Measurements from ENCODE around the gene PALMD.

The PALMD gene

DNA sequence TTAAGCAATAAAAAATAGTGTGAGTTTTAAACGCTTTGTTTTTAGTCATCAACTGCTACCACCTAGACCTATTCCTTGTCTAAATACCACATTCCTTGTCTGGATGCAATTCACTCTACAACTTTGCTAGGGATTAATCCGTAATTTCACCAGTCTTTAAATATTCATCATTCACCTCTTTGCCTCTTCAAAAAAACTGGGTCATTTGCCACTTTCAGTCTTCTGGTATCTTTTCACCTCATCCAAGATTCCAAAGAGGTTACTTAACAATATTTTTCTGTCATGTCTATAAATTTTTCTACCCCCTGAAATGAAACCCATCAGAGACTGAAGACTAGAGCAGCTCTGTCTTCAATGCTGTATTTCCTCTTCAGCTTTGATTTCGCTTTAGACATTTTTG, 9.5 kb downstream of the PALMD start:
- Histone ChIP-seq H3K36me3 (replicated peaks; ENCODE audit: insufficient read depth, low read length) (no peaks in the 10 kb centered on the region), H4K20me1 (ENCODE audit: insufficient read depth, low read length) (no peaks in the 10 kb centered on the region), H3K9ac (ENCODE audit: low read length) (no peak overlapping the region), H3K4me3 (ENCODE audit: low read length) (no peak overlapping the region), H3K27me3 (replicated peaks; ENCODE audit: insufficient read depth, low read length) (no peaks in the 10 kb centered on the region), H3K4me1 (ENCODE audit: low read length) (no peaks in the 10 kb centered on the region), H3F3A (ENCODE audit: insufficient read depth, low read length) (no peaks in the 10 kb centered on the region), H2AFZ (ENCODE audit: low read length) (no peak overlapping the region), H3K27ac (ENCODE audit: low read length) (no peak overlapping the region), H3K4me2 (ENCODE audit: low read depth, low read length) (no peak overlapping the region), H3K79me2 (ENCODE audit: low read length) (no peaks in the 10 kb centered on the region), H3K9me3 (replicated peaks; ENCODE audit: insufficient read depth, low read length) (no peaks in the 10 kb centered on the region), H3K9me2 (replicated peaks; ENCODE audit: insufficient read depth, low read length) (no peaks in the 10 kb centered on the region)
- no peak for DNase-seq
- TF ChIP-seq EZH2phosphoT487 (IDR thresholded peaks at IDR 0.05; ENCODE audit: low read length) (no peak), CTCF (IDR thresholded peaks at IDR 0.05; ENCODE audit: low read length) (no peak), EZH2 (optimal IDR thresholded peaks at IDR 0.05; ENCODE audit: low read depth, low read length) (no peak)

DNA sequence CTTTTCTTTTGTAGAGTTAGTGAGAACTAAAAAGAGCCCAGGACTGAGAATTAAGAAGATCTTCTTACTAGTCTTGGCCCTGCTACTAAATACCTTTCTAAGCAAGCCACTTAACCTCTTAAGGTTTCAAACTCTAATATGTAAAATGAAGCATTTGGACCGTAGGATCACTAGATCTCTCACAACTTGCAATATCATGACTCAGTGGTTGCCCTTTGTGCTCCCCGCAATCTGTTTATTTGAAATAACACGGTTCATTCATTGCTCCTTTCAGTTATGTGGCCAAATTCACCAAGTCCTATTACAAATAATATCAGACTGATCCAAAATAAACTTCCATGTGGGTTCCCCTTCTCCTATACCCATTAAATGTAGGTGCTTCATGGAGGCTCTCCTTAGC, 10.8 kb downstream of the PALMD start:
- Histone ChIP-seq H2AFZ (ENCODE audit: low read length) (no peak overlapping the region), H3K4me3 (ENCODE audit: low read length) (no peak overlapping the region), H3K4me1 (ENCODE audit: low read length) (no peaks in the 10 kb centered on the region), H3K79me2 (ENCODE audit: low read length) (no peaks in the 10 kb centered on the region), H3K9me2 (replicated peaks; ENCODE audit: insufficient read depth, low read length) (no peaks in the 10 kb centered on the region), H3K27me3 (replicated peaks; ENCODE audit: insufficient read depth, low read length) (no peaks in the 10 kb centered on the region), H3K36me3 (replicated peaks; ENCODE audit: insufficient read depth, low read length) (no peaks in the 10 kb centered on the region), H3K9me3 (replicated peaks; ENCODE audit: insufficient read depth, low read length) (no peaks in the 10 kb centered on the region), H3K4me2 (ENCODE audit: low read depth, low read length) (no peak overlapping the region), H4K20me1 (ENCODE audit: insufficient read depth, low read length) (no peaks in the 10 kb centered on the region), H3K9ac (ENCODE audit: low read length) (no peak overlapping the region), H3K27ac (ENCODE audit: low read length) (no peak overlapping the region), H3F3A (ENCODE audit: insufficient read depth, low read length) (no peaks in the 10 kb centered on the region)
- no peak for DNase-seq
- TF ChIP-seq EZH2 (optimal IDR thresholded peaks at IDR 0.05; ENCODE audit: low read depth, low read length) (no peak), EZH2phosphoT487 (IDR thresholded peaks at IDR 0.05; ENCODE audit: low read length) (no peak), CTCF (IDR thresholded peaks at IDR 0.05; ENCODE audit: low read length) (no peak)

- Histone ChIP-seq H3K9me3 (replicated peaks; ENCODE audit: insufficient read depth, low read length) (no peaks in the 10 kb centered on the region), H3K4me2 (ENCODE audit: low read depth, low read length) (no peak overlapping the region), H2AFZ (ENCODE audit: low read length) (no peak overlapping the region), H3K9ac (ENCODE audit: low read length) (no peak overlapping the region), H3K4me3 (ENCODE audit: low read length) (no peak overlapping the region), H3K27ac (ENCODE audit: low read length) (no peak overlapping the region), H3K36me3 (replicated peaks; ENCODE audit: insufficient read depth, low read length) (no peaks in the 10 kb centered on the region), H3K27me3 (replicated peaks; ENCODE audit: insufficient read depth, low read length) (no peaks in the 10 kb centered on the region), H3K9me2 (replicated peaks; ENCODE audit: insufficient read depth, low read length) (no peaks in the 10 kb centered on the region), H3F3A (ENCODE audit: insufficient read depth, low read length) (no peaks in the 10 kb centered on the region), H3K4me1 (ENCODE audit: low read length) (no peaks in the 10 kb centered on the region), H3K79me2 (ENCODE audit: low read length) (no peaks in the 10 kb centered on the region), H4K20me1 (ENCODE audit: insufficient read depth, low read length) (no peaks in the 10 kb centered on the region)
- no peak for DNase-seq
- no peak for TF ChIP-seq CTCF (IDR thresholded peaks at IDR 0.05; ENCODE audit: low read length)
- TF ChIP-seq EZH2 (optimal IDR thresholded peaks at IDR 0.05; ENCODE audit: low read depth, low read length), result no peak
- TF ChIP-seq EZH2phosphoT487 (IDR thresholded peaks at IDR 0.05; ENCODE audit: low read length), result no peak
Measured at GRCh38 chr1:99657213-99658030, 11.5 kb downstream of the PALMD start.
